ENCODE results near the gene TMEM232.

Gene TMEM232

DNA sequence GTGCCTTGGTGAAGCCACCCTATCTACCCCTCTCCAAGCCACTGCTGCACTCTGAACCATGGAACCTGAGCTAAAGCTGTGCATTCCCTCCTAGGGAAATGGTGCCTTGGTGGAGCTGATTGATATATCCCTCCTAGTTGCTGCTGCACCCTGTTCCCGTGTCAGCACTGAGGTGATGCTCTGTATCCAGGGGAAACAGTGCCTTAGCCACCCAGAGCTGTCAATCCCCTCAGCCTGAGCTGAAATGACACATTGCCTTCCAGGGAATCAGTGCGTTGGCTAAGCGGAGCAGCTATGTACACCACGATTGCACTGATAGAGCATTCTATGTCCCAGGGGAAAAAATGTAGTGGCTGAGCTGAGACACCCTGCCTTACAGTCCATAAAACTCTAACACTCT is 257.0 kb downstream of the TMEM232 start:
- Mint-ChIP-seq H3K9me3 (peaks cover 32% of the 10 kb centered on the region), H3K4me1 (no peaks in the 10 kb centered on the region), H3K4me3 (no peak overlapping the region), H3K27me3 (ENCODE audit: low read depth, poor library complexity) (no peaks in the 10 kb centered on the region), H3K36me3 (ENCODE audit: low read depth) (peaks cover 10% of the 10 kb centered on the region), H3K27ac (no peak overlapping the region)
- TF ChIP-seq, protein P1, sequence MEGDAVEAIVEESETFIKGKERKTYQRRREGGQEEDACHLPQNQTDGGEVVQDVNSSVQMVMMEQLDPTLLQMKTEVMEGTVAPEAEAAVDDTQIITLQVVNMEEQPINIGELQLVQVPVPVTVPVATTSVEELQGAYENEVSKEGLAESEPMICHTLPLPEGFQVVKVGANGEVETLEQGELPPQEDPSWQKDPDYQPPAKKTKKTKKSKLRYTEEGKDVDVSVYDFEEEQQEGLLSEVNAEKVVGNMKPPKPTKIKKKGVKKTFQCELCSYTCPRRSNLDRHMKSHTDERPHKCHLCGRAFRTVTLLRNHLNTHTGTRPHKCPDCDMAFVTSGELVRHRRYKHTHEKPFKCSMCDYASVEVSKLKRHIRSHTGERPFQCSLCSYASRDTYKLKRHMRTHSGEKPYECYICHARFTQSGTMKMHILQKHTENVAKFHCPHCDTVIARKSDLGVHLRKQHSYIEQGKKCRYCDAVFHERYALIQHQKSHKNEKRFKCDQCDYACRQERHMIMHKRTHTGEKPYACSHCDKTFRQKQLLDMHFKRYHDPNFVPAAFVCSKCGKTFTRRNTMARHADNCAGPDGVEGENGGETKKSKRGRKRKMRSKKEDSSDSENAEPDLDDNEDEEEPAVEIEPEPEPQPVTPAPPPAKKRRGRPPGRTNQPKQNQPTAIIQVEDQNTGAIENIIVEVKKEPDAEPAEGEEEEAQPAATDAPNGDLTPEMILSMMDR (IDR thresholded peaks at IDR 0.05), result no peak
- DNase-seq, result no peak

DNA sequence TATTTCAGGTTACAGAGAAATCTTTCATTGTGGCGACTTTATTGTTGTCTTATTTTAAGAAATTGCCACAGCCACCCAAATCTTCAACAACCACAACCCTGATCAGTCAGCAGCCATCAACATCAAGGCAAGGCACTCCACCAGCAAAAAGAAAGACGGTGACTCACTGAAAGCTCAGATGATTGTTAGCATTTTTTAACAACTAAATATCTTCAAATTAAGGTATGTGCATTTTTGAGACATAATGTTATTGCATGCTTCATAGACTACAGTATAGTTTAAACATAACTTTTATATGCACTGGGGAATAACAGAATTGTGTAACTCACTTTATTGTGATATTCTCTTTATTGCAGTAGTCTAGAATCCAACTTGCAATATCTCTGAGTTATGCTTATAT is 263.4 kb downstream of the TMEM232 start:
- TF ChIP-seq, protein P1 (IDR thresholded peaks at IDR 0.05), result no peak
- no peak for DNase-seq
- Mint-ChIP-seq H3K4me3 (no peak overlapping the region), H3K36me3 (ENCODE audit: low read depth) (no peaks in the 10 kb centered on the region), H3K9me3 (no peaks in the 10 kb centered on the region), H3K27me3 (ENCODE audit: low read depth, poor library complexity) (no peaks in the 10 kb centered on the region), H3K4me1 (no peaks in the 10 kb centered on the region), H3K27ac (no peak overlapping the region)

DNA sequence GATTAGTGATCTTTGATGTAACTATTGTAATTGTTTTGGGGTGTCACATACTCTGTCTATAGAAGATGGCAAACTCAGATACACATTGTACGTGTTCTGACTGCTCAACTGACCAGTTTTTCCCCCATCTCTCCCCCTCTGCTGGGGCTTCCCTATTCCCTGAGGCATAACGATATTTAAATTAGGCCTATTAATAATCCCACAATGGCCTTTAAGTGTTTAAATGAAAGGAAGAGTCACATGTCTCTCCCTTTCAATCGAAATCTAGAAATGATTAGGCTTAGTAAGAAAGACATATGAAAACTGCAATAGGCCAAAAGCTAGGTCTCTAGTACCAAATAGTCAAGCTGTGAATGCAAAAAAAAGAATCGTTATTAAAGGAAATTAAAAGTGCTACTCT is 265.6 kb downstream of the TMEM232 start:
- no peaks in the 10 kb centered on the region for H3K27me3 Mint-ChIP-seq (ENCODE audit: low read depth, poor library complexity)
- H3K36me3 Mint-ChIP-seq (ENCODE audit: low read depth), result no peaks in the 10 kb centered on the region
- TF ChIP-seq, protein P1 (IDR thresholded peaks at IDR 0.05), result no peak
- no peaks in the 10 kb centered on the region for H3K4me1 Mint-ChIP-seq
- H3K27ac Mint-ChIP-seq, result no peak overlapping the region
- H3K9me3 Mint-ChIP-seq, result no peaks in the 10 kb centered on the region
- no peak overlapping the region for H3K4me3 Mint-ChIP-seq
- DNase-seq, result no peak

DNA sequence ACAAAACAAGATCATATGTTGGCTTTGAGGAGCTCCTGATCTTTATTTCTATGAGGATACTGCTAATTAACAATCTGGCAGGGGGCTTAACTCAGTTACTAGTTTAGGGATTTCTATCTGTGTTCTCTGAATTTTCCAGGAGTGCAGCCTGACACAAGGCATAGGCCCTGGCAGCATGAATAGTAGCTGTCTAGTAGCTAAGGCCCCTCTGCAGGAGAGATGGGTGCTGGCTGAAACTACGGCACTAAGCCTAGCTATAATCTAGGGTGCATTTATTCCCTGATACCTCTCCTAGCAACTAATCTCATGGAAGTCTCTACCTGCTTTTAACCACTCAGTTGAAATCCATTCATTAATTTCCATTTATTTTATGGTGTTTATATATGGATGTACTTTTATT is 268.2 kb downstream of the TMEM232 start:
- H3K36me3 Mint-ChIP-seq (ENCODE audit: low read depth), result no peaks in the 10 kb centered on the region
- no peaks in the 10 kb centered on the region for H3K27me3 Mint-ChIP-seq (ENCODE audit: low read depth, poor library complexity)
- no peaks in the 10 kb centered on the region for H3K4me1 Mint-ChIP-seq
- DNase-seq, result no peak
- no peak overlapping the region for H3K27ac Mint-ChIP-seq
- no peak overlapping the region for H3K4me3 Mint-ChIP-seq
- H3K9me3 Mint-ChIP-seq, result no peaks in the 10 kb centered on the region
- TF ChIP-seq, protein P1 (IDR thresholded peaks at IDR 0.05), result no peak

DNA sequence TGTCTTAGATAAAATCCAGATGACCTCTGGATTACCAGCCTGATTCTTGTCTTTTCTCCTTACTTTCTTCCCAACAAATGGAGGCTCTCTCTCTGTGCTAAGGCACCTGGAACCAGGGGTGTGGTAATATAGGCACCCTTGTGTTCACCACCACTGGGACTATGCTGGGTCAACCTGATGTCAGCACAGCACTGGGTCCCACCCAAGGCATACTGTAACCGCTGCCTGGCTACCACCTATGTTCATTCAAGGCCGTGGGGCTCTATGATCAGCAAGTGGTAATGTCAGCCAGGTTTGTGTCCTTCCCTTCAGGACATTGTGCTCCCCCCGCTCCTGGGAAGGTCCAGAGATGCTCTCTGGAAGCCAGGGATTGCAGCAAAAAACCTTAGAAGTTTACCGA is 283.6 kb downstream of the TMEM232 start:
- no peak overlapping the region for H3K27ac Mint-ChIP-seq
- DNase-seq, result no peak
- no peaks in the 10 kb centered on the region for H3K9me3 Mint-ChIP-seq

DNA sequence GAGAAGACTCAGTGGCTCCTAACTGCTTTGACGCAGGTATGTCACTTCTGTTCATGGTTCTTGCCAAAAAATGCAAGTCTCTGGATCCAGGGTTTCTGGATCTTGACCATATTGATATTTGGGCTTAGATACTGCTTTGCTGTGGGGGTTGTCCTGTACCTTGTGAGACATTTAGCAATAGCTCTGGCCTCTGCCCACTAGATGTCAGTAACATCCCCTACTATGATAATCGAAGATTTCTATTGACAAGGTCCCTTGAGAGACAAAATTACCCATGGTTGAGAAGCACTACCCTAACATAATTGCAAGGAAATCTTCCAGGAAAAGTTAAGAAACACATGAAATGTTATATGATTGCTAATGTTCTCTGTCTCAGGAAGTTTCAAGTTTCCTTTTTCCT is 285.4 kb downstream of the TMEM232 start:
- DNase-seq, result no peak
- H3K4me1 Mint-ChIP-seq, result peaks cover 6% of the 10 kb centered on the region
- peaks cover 10% of the 10 kb centered on the region for H3K9me3 Mint-ChIP-seq
- H3K4me3 Mint-ChIP-seq, result no peak overlapping the region
- no peaks in the 10 kb centered on the region for H3K27me3 Mint-ChIP-seq (ENCODE audit: low read depth, poor library complexity)
- TF ChIP-seq, protein P1 (IDR thresholded peaks at IDR 0.05), result peak; percentile 29
- H3K36me3 Mint-ChIP-seq (ENCODE audit: low read depth), result no peaks in the 10 kb centered on the region
- no peak overlapping the region for H3K27ac Mint-ChIP-seq

More for the DNA sequence above, 283.6 kb downstream of the TMEM232 start:
- TF ChIP-seq, protein P1 (IDR thresholded peaks at IDR 0.05), result no peak
- Mint-ChIP-seq H3K27me3 (ENCODE audit: low read depth, poor library complexity) (no peaks in the 10 kb centered on the region), H3K4me3 (no peak overlapping the region), H3K36me3 (ENCODE audit: low read depth) (no peaks in the 10 kb centered on the region), H3K4me1 (peaks cover 6% of the 10 kb centered on the region)

Measured in nephron progenitor cell (in vitro differentiated cells).